ENCODE results near the gene MDP1. TPM values are rescaled to one million over a fixed set of nuclear protein-coding genes. Genes with fewer than 3 reads are reported as not detected.

The MDP1 gene
- total RNA-seq, 4 donors from 2014 or later: 6.7 to 19.2 (median 13.9) TPM

GRCh38 chr14:24177891-24178290 lies 38.0 kb downstream of the MDP1 start:
- H3K27ac ChIP-seq: no peak overlapping the region
- TF ChIP-seq CTCF (IDR thresholded peaks at IDR 0.05 in 4 of 5, conservative IDR thresholded peaks at IDR 0.05 in 1 of 5) (no peak), POLR2A (IDR thresholded peaks at IDR 0.05) (no peak)
- H3K9me3 ChIP-seq: no peaks in the 10 kb centered on the region
- H3K4me1 ChIP-seq: peaks cover 9 to 13% of the 10 kb centered on the region in 2 donors
- DNase-seq: no peak
- no peaks in the 10 kb centered on the region for H3K27me3 ChIP-seq
- ATAC-seq: no peak
- in situ Hi-C loops (cut with MboI; ENCODE audit: low sequenced_read_pairs in 4 of 4) (no loop called here), intact Hi-C loops (cut with DNase I; ENCODE audit: low total_unique reads) (no loop called here)
- no peak overlapping the region for H3K4me3 ChIP-seq
- peaks cover 0 to 43% of the 10 kb centered on the region in 2 donors for H3K36me3 ChIP-seq

- H3K4me1 ChIP-seq: peaks cover 9 to 13% of the 10 kb centered on the region in 2 donors
- TF ChIP-seq CTCF (IDR thresholded peaks at IDR 0.05 in 4 of 5, conservative IDR thresholded peaks at IDR 0.05 in 1 of 5) (no peak), POLR2A (IDR thresholded peaks at IDR 0.05) (no peak)
- H3K27me3 ChIP-seq: peaks cover 0 to 5% (median 0%) of the 10 kb centered on the region in 3 donors
- no peaks in the 10 kb centered on the region for H3K9me3 ChIP-seq
- no peak for DNase-seq
- H3K27ac ChIP-seq: no peak overlapping the region
- H3K36me3 ChIP-seq: peaks cover 0 to 37% of the 10 kb centered on the region in 2 donors
- no peak for ATAC-seq
- in situ Hi-C loops (cut with MboI; ENCODE audit: low sequenced_read_pairs in 4 of 4) (no loop called here), intact Hi-C loops (cut with DNase I; ENCODE audit: low total_unique reads) (no loop called here)
- H3K4me3 ChIP-seq: no peak overlapping the region
These were observed 38.6 kb downstream of the MDP1 start for GRCh38 chr14:24177041-24177825.

- H3K4me3 ChIP-seq: no peak overlapping the region
- no peak for DNase-seq
- intact Hi-C loops (cut with DNase I; ENCODE audit: low total_unique reads): no loop called here
- peaks cover 0 to 30% of the 10 kb centered on the region in 2 donors for H3K36me3 ChIP-seq
- TF ChIP-seq POLR2A (IDR thresholded peaks at IDR 0.05): no peak
- no peak for TF ChIP-seq CTCF (IDR thresholded peaks at IDR 0.05 in 4 of 5, conservative IDR thresholded peaks at IDR 0.05 in 1 of 5)
- H3K9me3 ChIP-seq: no peaks in the 10 kb centered on the region
- no peak for ATAC-seq
- peaks cover 10 to 19% of the 10 kb centered on the region in 2 donors for H3K4me1 ChIP-seq
- H3K27ac ChIP-seq: no peak overlapping the region
- in situ Hi-C loops (cut with MboI; ENCODE audit: low sequenced_read_pairs in 4 of 4): no loop called here
- H3K27me3 ChIP-seq: peaks cover under 1 to 11% (median 6%) of the 10 kb centered on the region in 3 donors
These were observed 39.3 kb downstream of the MDP1 start for GRCh38 chr14:24176599-24176998.

GRCh38 chr14:24172871-24173281 lies 43.0 kb downstream of the MDP1 start:
- intact Hi-C loops (cut with DNase I; ENCODE audit: low total_unique reads): no loop called here
- no peak for DNase-seq

More at GRCh38 chr14:24172871-24173281, 43.0 kb downstream of the MDP1 start:
- Histone ChIP-seq H3K4me3 (no peak overlapping the region), H3K4me1 (peaks cover 4 to 5% of the 10 kb centered on the region in 2 donors), H3K27ac (no peak overlapping the region), H3K36me3 (peaks cover 0 to 2% of the 10 kb centered on the region in 2 donors), H3K27me3 (peaks cover 9 to 21% (median 15%) of the 10 kb centered on the region in 3 donors), H3K9me3 (no peaks in the 10 kb centered on the region)
- no peak for TF ChIP-seq POLR2A (IDR thresholded peaks at IDR 0.05)
- no peak for TF ChIP-seq CTCF (IDR thresholded peaks at IDR 0.05 in 4 of 5, conservative IDR thresholded peaks at IDR 0.05 in 1 of 5)
- peak in 1 of 2 donors; percentile 36 for ATAC-seq
- in situ Hi-C loops (cut with MboI; ENCODE audit: low sequenced_read_pairs in 4 of 4): no loop called here

Measured in gastrocnemius medialis (tissue), 4 donors.